ENCODE measurements around the gene LARP1.

LARP1 gene

DNA sequence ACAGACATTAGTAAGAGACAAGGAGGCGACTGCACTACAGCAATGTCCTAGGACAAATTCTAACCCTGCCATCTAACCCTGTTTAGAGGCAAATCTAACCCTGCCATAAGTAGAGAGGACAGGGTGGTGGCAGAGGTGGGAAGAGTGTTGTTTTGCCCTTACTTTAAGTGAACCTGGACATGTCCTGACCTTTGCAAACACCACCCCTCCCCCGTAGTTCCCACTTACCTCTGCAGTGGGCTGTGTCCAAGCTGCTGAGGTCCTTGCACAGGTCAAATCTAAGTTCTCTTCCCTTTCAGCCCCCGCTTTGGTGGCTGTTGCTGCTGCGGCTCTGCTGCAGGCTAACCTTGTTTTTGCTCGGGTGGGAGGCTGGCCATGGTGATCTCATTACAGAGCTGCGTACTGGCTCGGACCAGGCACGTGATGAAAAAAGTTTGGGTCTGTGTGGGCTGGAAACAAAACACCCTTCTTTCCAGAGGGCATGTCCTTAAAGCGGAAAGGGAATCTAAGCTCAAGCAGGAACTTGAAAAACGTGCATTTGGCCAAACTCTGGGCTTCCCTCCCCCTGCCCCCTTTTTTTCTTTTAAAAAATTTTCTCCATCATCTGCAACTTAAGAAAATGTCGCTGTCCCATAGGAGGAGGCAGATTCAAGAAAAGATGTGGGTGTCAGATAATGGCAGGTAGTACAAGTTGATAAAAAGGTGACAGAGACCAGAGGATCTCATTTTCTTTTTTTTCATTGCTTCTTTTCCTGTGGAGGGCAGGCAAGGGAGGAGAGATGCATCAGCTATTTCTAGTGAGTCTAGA is 95.3 kb downstream of the LARP1 start, which contains the start of gene FAXDC2:
Gene FAXDC2, minus strand, starts transcription at position 349 of the 808 bp plus-strand sequence. CDS start 12,425 bp downstream, outside the sequence.
- H3K4me3 Mint-ChIP-seq: no peak within 1 kb of the TSS
- peaks cover 20% of the 10 kb centered on the region for H3K4me1 Mint-ChIP-seq (ENCODE audit: low read depth)
- peaks cover 6% of the 10 kb centered on the region for H3K36me3 Mint-ChIP-seq
- peak within 1 kb of the TSS; percentile 10 for H3K27ac Mint-ChIP-seq
- H3K27me3 Mint-ChIP-seq: no peaks in the 10 kb centered on the region
- H3K9me3 Mint-ChIP-seq (ENCODE audit: low read depth): no peaks in the 10 kb centered on the region

DNA sequence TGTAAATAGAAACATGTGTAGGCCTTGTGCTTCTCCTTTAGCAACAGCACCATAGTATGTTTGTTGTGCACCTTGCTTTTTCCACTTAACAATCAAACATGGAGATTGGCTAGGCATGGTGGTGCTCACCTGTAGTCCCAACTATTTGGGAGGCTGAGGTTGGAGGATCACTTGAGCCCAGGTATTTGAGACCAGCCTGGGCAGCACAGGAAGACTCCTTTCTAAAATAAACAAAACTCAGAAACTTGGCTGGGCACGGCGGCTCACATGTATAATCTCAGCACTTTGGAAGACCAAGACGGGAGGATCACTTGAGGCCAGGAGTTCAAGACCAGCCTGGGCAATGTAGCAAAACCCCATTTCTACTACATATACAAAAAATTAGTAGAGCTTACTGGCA is 96.2 kb downstream of the LARP1 start:
- H3K27me3 Mint-ChIP-seq: no peaks in the 10 kb centered on the region
- no peak overlapping the region for H3K27ac Mint-ChIP-seq
- H3K4me1 Mint-ChIP-seq (ENCODE audit: low read depth): peaks cover 20% of the 10 kb centered on the region
- H3K9me3 Mint-ChIP-seq (ENCODE audit: low read depth): no peaks in the 10 kb centered on the region
- H3K4me3 Mint-ChIP-seq: no peak overlapping the region
- H3K36me3 Mint-ChIP-seq: peaks cover 3% of the 10 kb centered on the region

GRCh38 chr5:154857530-154858296 is 102.5 kb downstream of the LARP1 start:
- H3K36me3 Mint-ChIP-seq: peaks cover under 1% of the 10 kb centered on the region
- peaks cover 38% of the 10 kb centered on the region for H3K4me1 Mint-ChIP-seq (ENCODE audit: low read depth)
- H3K4me3 Mint-ChIP-seq: peak overlapping the region; percentile 98
- no peaks in the 10 kb centered on the region for H3K27me3 Mint-ChIP-seq
- peak overlapping the region; percentile 98 for H3K27ac Mint-ChIP-seq
- H3K9me3 Mint-ChIP-seq (ENCODE audit: low read depth): no peaks in the 10 kb centered on the region

- no peaks in the 10 kb centered on the region for H3K9me3 Mint-ChIP-seq (ENCODE audit: low read depth)
- H3K27me3 Mint-ChIP-seq: no peaks in the 10 kb centered on the region
- H3K36me3 Mint-ChIP-seq: peaks cover 2% of the 10 kb centered on the region
- H3K4me3 Mint-ChIP-seq: peak within 1 kb of the TSS; percentile 98
- H3K4me1 Mint-ChIP-seq (ENCODE audit: low read depth): peaks cover 44% of the 10 kb centered on the region
- peak within 1 kb of the TSS; percentile 98 for H3K27ac Mint-ChIP-seq
Measured at GRCh38 chr5:154858297-154858971, 103.3 kb downstream of the LARP1 start, which contains the start of gene CNOT8. Gene CNOT8, plus strand, starts transcription at chr5:154858627. Its CDS starts 4,652 bp downstream, at chr5:154863279.

- peak overlapping the region; percentile 98 for H3K4me3 Mint-ChIP-seq
- H3K27ac Mint-ChIP-seq: peak overlapping the region; percentile 98
- no peaks in the 10 kb centered on the region for H3K27me3 Mint-ChIP-seq
- peaks cover 49% of the 10 kb centered on the region for H3K4me1 Mint-ChIP-seq (ENCODE audit: low read depth)
- peaks cover 2% of the 10 kb centered on the region for H3K36me3 Mint-ChIP-seq
- H3K9me3 Mint-ChIP-seq (ENCODE audit: low read depth): no peaks in the 10 kb centered on the region
Measured at GRCh38 chr5:154858972-154859871, 104.0 kb downstream of the LARP1 start.

GRCh38 chr5:154860123-154860522 is 104.9 kb downstream of the LARP1 start:
- H3K4me3 Mint-ChIP-seq: peak overlapping the region; percentile 98

DNA sequence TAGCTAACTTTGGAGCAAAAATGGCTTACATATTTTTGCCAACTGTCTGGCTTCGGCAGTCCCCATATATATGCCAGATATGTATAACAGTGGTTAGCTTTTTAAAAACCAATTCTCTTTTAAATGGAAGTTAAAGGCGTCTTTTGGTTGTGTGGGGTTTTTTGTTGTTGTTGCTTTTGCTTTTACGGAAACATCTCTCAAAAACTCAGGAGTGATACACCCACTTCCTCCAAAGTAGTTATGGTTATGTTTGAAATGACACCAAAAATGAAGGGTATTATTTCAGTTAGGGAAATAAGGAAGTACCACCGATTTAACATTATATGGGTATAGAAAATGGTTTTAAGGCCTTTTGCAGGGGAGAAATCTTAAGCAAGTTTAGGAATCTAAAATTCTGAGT is 105.6 kb downstream of the LARP1 start:
- Mint-ChIP-seq H3K4me3 (peak overlapping the region; percentile 98), H3K9me3 (ENCODE audit: low read depth) (no peaks in the 10 kb centered on the region), H3K36me3 (peaks cover 8% of the 10 kb centered on the region), H3K4me1 (ENCODE audit: low read depth) (peaks cover 58% of the 10 kb centered on the region), H3K27me3 (no peaks in the 10 kb centered on the region), H3K27ac (peak overlapping the region; percentile 98)

More at GRCh38 chr5:154860123-154860522, 104.9 kb downstream of the LARP1 start:
- Mint-ChIP-seq H3K36me3 (peaks cover 5% of the 10 kb centered on the region), H3K27ac (peak overlapping the region; percentile 98), H3K4me1 (ENCODE audit: low read depth) (peaks cover 53% of the 10 kb centered on the region), H3K27me3 (no peaks in the 10 kb centered on the region), H3K9me3 (ENCODE audit: low read depth) (no peaks in the 10 kb centered on the region)

DNA sequence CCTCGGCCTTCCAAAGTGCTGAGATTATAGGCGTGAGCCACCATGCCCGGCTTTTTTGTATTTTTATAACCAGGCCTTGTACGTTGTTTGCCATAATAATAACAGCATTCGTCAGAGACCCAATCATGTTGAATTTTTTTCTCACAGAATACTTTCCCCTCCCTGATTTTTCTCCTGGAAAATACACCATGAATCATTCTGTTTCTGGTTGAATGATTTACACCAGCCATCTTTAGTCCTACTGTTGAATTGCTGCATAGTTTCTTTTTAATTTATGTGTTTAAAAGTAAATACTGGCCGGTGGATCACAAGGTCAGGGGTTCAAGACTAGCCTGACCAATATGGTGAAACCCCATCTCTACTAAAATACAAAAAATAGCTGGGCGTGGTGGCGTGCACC is 106.8 kb downstream of the LARP1 start:
- peak overlapping the region; percentile 98 for H3K4me3 Mint-ChIP-seq
- peaks cover 8% of the 10 kb centered on the region for H3K36me3 Mint-ChIP-seq
- H3K9me3 Mint-ChIP-seq (ENCODE audit: low read depth): no peaks in the 10 kb centered on the region
- peak overlapping the region; percentile 72 for H3K27ac Mint-ChIP-seq
- H3K4me1 Mint-ChIP-seq (ENCODE audit: low read depth): peaks cover 61% of the 10 kb centered on the region
- H3K27me3 Mint-ChIP-seq: no peaks in the 10 kb centered on the region

- Mint-ChIP-seq H3K27ac (peak overlapping the region; percentile 68), H3K27me3 (no peaks in the 10 kb centered on the region), H3K4me1 (ENCODE audit: low read depth) (peaks cover 63% of the 10 kb centered on the region), H3K4me3 (peak overlapping the region; percentile 39), H3K9me3 (ENCODE audit: low read depth) (no peaks in the 10 kb centered on the region), H3K36me3 (peaks cover 8% of the 10 kb centered on the region)
Measured at GRCh38 chr5:154862766-154863165, 107.6 kb downstream of the LARP1 start.

DNA sequence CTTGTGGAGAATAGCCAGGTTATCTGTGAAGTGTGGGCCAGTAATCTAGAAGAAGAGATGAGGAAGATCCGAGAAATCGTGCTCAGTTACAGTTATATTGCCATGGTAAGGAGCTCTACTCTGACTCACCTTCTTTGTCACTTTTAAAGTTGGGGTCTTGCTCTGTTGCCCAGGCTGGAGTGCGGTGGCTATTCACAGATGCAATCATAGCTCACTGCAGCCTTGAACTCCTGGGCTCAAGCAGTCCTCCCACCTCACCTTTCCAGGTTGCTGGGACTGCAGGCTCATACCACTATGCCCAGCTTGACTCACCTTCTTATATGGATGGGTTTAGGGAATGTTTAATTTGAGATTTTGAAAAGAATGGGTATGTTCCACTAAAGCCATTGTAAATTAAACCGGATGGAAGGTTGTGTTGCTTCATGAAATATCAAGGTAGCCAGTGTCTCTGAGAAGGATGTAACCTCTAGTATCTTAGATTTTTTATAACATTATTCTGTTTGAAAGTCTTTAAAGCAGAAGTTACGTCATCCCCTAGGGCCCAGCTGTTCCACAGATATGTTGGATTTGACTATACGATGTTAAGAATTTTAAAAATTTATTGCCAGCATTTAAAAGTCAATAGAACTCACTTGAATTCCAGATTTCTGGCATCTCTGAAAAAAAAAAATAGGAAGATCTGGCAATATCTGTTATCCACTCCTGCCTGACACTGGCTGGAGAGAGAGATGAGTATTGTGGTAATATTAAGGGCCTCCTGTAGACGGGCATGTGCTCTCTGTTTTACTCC is 108.3 kb downstream of the LARP1 start:
- Mint-ChIP-seq H3K36me3 (peaks cover 8% of the 10 kb centered on the region), H3K4me3 (peak overlapping the region; percentile 23), H3K4me1 (ENCODE audit: low read depth) (peaks cover 63% of the 10 kb centered on the region), H3K9me3 (ENCODE audit: low read depth) (no peaks in the 10 kb centered on the region), H3K27me3 (no peaks in the 10 kb centered on the region), H3K27ac (peak overlapping the region; percentile 68)

DNA sequence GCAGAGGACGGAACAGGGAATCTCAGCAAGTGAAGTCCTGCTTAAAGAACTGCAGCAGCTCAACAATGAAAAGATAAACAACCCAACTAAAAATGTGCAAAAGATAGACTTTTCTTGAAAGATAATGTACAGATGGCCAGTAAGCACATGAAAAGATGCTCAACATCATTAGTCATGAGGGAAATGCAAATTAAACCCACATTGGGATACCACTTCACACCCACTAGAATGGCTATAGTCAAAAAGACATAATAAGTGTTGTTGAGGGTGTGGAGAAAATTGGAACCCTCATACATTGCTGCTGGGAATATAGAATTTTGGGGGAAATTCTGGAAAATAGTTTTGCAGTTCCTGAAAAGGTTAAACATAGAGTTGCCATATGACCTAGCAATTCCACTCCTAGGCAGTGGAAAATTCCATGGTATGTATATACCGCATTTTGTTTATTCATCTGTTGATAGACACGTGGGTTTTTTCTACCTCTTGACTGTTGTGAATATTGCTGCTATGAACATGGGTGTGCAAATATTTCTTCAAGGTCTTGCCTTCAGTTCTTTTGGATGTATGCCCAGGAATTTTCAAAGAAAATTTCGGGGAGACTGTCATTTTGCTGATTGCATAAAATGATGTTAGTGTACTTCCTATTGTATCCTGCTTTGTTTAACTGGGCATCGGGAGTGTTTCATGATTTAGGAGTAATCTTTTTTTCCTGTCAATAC is 110.4 kb downstream of the LARP1 start:
- Mint-ChIP-seq H3K36me3 (peaks cover 8% of the 10 kb centered on the region), H3K4me3 (no peak overlapping the region), H3K9me3 (ENCODE audit: low read depth) (no peaks in the 10 kb centered on the region), H3K4me1 (ENCODE audit: low read depth) (peaks cover 51% of the 10 kb centered on the region), H3K27ac (peak overlapping the region; percentile 13), H3K27me3 (no peaks in the 10 kb centered on the region)

GRCh38 chr5:154866841-154867240 is 111.7 kb downstream of the LARP1 start:
- H3K4me3 Mint-ChIP-seq: no peak overlapping the region
- peaks cover 8% of the 10 kb centered on the region for H3K36me3 Mint-ChIP-seq
- no peaks in the 10 kb centered on the region for H3K27me3 Mint-ChIP-seq
- H3K4me1 Mint-ChIP-seq (ENCODE audit: low read depth): peaks cover 40% of the 10 kb centered on the region
- no peaks in the 10 kb centered on the region for H3K9me3 Mint-ChIP-seq (ENCODE audit: low read depth)
- peak overlapping the region; percentile 83 for H3K27ac Mint-ChIP-seq

All from activated naive CD8-positive, alpha-beta T cell (primary cell).